Measurements from ENCODE around the gene POLR2J3.
"Not testable (repeated sequence)": the region's sequence is repeated elsewhere in the genome, so short reads cannot be mapped to it uniquely, and the experiment has no call there.

Gene POLR2J3

DNA sequence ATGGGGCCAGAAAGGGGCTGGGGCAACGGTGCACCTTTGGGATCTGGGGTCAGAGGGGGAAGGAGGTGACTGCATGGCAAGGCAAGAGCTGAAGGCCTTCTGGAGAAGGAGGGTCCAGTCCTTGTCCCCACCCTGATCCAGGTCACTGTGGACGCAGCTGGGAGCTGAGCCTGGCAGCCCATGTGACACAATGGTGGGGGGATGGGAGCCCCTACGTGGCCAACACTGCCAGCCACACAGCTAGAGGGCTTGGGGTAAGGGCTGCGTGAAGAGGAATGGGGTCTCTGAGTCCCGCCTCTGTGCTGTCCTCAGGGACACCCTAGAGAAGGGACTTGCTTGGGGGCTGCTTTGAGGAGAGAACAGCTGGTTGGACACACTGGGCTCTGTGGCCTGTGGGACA is 9.3 kb upstream of the POLR2J3 start:
- not testable (repeated sequence) for DNase-seq

DNA sequence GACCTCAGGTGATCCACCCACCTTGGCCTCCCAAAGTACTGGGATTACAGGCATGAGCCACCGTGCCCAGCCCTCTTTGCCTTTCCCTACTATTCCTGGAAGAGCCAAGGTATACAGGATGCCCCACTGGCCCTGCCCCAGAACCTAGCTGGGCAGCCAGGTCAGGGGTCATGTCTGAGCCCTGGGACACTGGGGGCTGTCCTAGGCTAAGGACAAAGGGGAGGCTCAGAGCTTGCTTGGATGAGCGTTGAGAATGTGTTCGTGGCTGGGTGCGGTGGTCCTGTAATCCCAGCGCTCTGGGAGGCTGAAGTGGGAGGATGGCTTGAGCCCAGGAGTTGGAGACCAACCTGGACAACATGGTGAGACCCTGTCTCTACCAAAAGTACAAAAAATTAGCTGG is 6.1 kb upstream of the POLR2J3 start:
- not testable (repeated sequence) for DNase-seq

DNA sequence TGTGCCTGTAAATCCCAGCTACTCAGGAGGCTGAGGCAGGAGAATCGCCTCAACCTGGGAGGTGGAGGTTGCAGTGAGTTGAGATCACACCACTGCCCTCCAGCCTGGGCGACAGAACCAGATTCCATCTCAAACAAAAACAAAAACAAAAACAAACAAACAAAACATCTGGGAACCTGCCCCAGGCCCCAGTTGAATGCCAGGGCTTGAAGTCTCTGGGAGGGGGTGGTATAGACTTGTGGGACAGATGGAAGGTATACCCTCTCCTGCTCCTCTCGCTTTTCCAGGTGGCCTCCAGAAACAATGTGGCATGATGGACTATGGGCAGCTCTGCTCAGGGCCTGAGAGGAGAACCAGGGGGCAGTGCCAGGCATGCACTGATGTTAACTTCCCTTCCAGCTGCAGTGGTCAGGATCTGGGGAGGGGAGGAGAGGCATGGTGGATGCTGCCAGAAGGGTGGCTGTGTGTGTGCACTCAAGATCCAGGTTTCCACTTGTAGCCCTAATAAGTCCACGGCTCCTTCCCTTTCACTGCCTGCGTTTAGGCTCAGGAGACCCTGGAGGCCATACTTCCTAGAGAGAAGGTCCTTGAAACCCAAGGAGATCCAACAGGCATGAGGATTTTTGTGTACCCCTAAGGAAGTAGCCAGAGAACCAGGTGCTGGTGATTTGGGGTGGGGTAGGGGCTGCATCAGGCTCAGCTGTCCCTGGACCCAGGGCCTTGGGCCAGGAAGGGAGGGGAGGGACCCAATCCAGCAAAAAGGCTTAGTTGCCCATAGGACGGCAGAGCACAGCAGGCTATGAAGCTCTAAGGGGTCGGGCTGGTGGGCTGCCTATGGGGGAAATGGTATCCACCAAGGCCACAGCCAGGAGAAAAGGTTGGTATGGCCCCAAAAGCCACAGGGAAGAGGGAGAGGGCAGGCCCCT is 5.2 kb upstream of the POLR2J3 start:
- DNase-seq: not testable (repeated sequence)

DNA sequence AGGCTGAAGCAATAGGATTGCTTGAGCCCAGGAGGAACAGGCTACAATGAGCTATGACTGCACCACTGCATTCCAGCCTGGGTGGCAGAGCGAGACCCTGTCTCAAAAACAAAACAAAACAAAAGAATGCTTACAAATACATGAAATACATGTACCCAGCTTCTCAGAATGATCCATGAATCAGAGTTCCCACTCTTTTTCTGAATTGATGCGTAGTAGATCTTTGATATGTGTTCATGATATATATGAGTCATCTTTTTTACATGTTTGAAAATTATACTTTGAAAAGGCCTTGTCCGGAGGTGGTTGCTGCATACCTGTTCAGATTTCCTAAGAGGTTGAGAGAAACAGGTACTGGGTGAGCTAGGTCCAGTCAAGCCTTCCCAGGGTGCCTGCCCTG is 4.0 kb upstream of the POLR2J3 start:
- not testable (repeated sequence) for DNase-seq

DNA sequence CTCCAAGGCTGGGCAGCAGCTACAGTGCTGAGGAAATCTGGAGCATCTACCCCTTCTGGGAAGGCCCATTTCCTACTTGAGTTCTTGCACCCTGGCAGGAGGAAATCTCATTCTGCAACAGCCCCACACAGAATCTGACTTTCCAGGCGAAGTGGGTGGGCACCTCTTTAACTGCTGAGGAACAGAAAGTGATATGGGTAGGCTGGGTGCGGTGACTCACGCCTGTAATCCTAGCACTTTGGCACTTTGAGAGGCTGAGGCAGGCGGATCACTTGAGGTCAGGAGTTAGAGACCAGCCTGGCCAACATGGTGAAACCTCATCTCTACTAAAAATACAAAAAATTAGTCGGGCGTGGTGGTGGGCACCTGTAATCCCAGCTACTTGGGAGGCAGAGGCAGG is 2.2 kb upstream of the POLR2J3 start:
- not testable (repeated sequence) for DNase-seq

DNA sequence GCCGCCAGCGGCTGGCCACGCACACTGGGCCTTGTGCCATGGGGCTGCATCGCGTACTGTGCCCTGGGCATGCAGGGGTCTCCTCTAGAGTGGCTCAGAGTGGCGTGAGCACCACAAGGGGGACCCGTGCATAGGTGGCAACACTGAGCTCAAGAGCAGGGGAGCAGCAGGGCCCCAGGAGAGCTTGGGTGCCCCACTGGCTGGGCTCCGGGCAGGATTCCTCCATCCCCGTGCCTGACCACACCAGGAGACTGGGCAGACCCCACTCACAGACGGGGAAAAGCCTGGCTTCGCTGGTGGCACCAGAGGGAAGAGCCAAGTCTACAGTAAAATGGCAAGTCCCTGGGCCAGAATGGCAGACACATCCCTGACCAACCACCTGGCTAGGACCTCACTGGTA is 3.8 kb downstream of the POLR2J3 start:
- DNase-seq: not testable (repeated sequence)

DNA sequence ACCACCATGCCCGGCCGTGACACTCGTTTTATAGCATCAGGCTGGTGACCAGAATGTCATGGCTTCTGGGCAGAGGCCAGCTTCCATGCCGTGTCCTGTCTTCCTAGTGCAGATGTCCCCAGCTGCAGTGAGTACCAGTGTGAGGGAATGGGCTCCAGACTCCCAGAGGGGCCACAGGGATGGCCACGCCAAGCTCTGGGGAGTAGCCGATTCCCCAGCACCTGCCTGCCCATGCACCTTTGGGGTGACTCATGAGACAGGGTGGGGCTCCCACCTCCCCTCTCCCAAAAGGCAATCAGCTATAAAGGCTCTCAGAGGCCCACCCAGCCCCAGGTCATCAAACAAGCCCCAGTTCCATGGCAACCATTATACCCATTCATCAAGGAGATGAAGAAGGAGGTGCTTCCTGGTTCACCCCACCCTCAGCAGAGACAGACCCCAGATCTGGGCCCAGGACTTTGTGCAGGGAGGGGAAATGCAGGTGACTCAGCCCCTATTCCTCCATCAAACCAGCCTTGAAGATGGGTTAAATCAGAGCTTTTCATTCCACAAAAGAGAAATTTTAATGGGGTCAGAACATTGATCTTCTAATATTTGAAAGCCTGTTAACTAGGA is 21.5 kb downstream of the POLR2J3 start, which contains the start of gene SPDYE2:
Gene SPDYE2, plus strand, starts transcription at position 419 of the 615 bp plus-strand sequence. CDS start 2,030 bp downstream, outside the sequence.
- not testable (repeated sequence) for DNase-seq

DNA sequence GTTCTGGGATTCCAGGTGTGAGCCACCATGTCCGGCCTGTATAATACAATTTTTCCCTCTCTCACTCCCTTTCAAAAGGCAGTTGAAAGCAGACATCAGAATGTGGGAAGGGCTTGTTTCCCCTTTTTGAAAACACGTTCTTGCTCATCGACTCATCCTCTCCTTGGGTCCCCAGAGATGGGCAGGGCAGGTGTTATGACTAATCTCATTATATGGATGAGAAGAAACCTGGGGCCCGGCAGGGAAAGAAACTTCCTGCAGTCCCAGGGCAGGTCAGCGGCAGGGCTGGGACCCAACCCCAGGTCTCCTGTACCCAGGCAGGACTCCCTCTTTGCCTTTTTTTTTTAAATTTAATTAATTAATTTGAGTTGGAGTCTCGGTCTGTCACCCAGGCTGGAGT is 26.0 kb downstream of the POLR2J3 start:
- DNase-seq: not testable (repeated sequence)

DNA sequence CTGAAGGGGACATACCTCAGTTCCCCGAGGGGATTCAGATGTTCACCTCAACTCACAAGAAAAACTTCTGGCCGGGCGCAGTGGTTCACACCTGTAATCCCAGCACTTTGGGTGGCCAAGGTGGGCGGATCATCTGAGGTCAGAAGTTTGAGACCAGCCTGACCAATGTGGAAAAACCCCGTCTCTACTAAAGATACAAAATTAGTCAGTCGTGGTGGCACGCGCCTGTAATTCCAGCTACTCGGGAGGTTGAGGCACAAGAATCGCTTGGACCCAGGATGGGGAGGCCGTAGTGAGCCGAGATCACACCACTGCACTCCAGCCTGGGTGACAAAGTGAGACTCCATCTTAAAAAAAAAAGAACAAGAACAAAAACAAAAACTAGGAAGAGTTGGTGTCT is 27.1 kb downstream of the POLR2J3 start:
- DNase-seq: not testable (repeated sequence)

DNA sequence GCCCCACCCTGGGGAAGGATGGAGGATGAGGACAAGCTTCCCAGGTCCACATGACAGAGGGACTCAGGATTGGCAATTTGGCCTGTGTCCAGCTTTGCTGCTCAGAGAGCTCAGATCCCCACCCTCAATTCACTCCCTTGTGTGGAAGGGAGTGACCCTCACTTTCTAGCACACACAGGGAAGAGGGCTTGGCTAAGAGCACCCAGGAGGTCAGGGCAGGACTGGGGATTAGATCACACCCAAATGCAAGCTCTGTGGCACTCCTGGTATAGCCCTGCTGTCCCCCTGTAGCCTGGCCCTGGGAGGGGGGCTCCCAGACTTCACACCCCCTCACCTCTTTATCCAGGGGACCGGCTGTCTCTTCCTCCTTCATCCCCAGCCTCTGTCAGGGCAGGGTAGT is 28.0 kb downstream of the POLR2J3 start:
- DNase-seq: not testable (repeated sequence)

DNA sequence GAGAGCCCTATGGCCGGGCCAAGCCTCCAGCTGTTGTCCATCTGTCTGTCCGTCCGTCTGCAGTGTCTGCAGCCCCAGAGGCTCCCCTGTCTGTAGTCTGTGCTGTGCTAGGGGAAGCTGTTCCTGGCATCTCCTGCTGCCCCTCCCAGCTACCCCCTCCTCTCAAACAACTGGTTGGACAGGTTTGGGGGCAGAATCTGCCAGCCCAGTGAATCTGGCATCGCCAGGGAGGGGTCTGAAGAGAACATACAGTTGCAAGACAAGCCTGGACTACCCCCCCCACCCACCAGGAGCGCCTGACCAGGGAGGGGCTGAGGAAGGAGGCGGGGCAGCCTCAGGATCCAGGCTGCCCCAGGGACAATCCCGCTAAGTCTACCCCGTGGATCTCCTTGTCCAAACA is 28.8 kb downstream of the POLR2J3 start, which contains the start of gene UPK3BL2:
Gene UPK3BL2, minus strand, starts transcription at position 101 of the 400 bp plus-strand sequence. Its CDS starts 60 bp downstream, at position 41.
- DNase-seq: not testable (repeated sequence)

DNA sequence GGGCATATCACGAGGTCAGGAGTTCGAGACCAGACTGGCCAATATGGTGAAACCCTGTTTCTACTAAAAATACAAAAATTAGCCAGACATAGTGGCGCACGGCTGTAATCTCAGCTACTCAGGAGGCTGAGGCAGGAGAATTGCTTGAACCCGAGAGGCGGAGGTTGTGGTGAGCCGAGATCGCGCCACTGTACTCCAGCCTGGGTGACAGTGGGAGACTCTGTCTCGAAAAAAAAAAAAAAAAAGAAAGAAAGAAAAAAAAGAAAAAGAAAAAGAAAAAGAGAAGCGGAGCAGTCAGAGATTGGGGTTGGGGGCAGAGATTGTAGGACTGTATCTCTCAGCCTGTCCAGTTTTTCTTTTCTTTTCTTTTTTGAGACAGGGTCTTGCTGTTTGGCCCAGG is 29.6 kb downstream of the POLR2J3 start:
- DNase-seq: not testable (repeated sequence)

DNA sequence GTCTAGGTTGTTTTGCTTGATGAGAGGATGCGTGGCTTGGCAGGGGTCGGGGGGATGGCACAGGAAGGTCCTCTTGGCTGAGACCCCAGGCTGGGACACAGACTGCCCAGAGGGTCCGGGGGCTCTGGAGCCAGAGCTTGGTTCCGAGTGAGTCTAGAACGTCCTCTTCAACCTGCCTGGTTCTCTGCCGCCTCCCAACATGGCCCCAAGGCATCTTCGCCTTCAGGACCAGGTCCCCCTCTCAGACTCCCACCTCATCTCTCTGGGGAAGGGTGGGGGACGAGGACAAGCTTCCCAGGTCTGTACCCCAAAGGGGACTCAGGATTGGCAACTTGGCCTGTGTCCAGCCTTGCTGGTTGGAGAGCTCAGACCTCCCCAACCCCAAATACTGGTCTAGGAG is 30.3 kb downstream of the POLR2J3 start:
- not testable (repeated sequence) for DNase-seq

DNA sequence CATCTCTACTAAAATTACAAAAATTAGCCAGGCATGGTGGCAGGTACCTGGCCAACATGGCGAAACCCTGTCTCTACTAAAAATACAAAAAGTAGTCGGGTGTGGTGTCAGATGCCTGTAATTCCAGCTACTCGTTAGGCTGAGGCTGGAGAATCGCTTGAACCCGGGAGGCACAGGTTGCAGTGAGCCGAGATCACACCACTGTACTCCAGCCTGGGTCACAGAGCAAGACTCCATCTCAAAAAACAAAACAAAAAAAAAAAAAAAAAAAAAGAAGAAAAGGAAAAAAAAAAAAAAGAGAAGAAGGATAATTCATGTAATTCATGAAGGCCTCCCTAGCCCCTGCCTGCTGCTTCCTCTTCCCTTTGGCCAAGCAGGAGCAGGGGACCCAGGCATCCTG is 31.8 kb downstream of the POLR2J3 start:
- not testable (repeated sequence) for DNase-seq

DNA sequence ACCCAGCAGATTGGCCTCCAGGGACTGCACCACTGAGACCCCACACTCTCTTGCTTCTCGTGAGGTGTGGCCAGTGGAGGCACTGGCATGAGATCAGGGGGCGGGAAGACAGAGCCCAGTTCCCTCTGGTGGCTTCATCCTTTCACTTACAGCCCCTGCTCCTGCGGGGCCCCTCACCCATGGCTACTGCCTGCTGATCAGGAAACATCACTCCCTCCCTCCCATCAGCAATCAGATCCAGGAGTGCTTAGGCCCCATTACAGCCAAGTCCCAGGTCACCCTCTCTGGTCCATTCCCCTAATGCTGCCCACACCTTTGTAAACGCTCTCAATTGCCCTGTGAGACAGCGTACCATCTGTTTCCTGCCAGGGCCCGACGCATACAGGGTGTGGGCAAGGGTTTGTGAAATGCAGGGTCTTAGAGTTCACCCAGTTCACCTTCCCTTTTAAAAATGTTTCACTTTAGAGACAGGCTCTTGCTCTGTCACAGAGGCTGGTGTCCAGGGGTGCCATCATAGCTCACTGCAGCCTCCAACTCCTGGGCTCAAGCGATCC is 37.2 kb downstream of the POLR2J3 start:
- DNase-seq: not testable (repeated sequence)

DNA sequence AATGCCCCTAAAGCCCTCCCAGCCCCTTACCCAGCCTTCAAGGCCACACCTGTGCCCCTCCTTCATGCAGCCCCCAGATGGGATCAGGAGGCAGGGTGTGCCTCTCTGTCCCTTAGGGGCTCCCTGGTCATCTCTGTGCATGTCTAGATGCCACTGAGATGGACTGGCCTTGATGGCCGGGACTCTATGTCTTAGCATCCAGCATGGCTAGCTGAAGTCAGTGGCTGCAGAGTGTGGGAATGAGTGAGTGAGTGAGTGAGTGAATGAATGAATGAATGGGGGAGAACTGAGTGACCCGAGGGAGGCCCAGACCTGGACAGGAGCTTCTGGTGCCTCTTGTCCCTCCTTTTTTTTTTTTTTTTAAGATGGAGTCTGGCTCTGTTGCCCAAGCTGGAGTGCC is 40.3 kb downstream of the POLR2J3 start:
- DNase-seq: not testable (repeated sequence)

DNA sequence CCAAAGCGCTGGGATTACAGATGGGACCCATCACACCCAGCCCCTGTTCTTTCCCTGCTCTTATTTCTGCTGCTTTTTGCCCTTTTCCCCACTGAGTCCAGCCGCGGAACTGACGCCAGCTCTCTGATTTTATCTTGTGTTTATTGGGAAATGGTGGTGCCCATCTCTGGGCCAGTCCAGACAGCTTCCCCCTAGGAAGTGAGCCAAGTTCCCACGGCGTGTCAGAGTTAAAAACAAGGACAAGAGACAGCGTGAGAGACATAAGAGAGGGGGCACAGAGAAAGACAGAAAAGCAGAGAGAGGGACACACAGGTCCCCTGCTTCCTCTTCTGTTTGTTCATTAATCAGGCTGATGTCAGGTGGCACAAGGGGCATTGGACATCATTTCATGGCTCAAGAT is 40.8 kb downstream of the POLR2J3 start:
- not testable (repeated sequence) for DNase-seq

DNA sequence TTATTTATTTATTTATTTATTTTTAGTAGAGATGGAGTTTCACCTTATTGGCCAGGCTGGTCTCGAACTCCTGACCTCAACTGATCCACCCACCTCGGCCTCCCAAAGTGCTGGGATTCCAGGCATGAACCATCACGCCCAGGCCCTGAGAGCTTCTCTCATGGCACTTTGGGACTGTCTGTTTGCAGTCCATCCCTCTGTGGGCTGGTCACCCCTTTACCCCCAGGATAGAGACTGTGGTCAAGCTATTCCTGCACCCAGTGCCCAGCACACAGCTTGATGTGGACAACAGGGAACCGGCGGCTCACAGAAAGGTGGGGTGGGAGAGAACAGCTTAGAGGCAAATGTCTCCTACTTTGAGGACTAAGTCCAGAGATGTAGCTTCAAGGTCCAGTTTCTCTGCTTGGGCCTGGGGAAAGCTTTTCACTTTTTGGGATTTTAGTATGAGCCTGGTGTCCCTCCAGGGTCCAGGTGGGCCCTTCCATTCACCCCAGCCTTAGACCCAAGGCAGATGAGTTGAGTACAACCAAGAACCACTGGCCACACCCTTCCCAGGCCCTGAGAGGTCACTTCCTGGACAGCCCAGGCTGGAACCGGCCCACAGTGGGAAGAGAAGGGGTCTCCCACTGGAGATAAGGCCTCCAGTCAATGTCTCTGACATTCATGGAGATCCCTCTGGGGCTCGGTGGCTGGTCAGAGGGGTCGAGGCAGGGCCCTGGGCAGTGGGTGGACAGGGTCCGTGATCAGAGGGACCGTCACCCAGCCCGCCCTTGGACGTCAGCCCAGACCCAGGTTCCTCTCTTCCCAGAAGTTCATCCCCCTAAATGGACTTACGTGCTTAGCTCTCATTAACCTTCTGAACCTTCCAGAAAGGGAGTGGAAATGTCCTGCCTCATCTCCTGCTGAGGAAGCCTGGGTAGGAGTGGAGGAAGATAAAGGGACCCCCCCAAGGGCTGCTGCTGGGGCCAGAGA is 44.3 kb downstream of the POLR2J3 start:
- not testable (repeated sequence) for DNase-seq

DNA sequence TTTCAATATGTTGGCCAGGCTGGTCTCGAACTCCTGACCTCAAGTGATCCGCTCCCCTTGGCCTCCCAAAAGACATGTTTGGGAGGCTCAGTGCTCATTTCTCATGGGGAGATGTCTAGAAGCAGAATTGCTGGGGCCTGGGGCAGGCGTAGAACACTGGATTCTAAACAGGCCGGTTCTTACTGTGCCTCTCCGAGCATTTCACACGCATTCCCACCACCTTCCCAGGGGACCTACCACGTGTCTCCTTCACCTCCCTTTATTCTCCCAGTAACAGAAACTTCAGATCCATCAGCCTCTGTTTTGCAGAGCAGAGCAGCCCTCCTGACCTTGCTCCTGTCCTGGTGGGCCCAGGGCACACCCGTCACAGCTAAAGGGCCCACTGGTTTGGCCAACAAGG is 45.2 kb downstream of the POLR2J3 start:
- not testable (repeated sequence) for DNase-seq

DNA sequence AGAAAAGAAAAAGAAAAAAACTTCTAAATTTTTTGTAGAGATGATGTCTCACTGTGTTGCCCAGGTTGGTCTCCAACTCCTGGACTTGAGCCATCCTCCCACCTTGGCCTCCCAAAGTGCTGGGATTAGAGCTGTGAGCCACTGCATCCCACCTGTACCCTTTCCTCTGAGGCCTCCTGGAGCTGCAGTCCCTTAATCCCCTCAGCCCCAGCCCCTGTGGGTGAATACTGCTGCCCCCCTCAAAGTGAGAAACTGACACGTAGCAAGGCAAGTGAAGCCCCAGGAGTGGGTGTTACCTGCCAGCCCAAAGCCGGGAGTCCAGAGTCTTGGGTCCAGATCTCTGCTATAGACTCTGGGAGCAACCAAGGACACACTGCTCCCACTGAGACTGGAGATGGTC is 47.6 kb downstream of the POLR2J3 start:
- not testable (repeated sequence) for DNase-seq

DNA sequence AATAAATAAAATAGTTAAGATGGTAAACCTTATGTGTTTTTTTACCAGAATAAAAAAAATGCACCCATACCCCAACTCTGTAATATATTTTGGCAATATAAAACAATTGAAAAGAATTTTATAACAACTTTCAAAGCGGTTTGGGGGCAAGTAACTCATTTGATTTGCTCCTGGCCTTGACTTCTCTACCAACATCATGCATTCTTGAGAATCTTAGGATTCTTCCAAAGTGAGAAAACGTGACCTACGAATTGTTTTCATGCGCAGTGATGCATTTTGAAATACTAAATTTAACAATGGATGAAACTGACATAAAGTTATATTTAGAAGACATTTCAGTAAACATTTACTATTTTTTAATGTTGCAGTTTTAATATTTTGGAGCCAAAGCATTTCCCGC is 51.6 kb downstream of the POLR2J3 start:
- not testable (repeated sequence) for DNase-seq

DNA sequence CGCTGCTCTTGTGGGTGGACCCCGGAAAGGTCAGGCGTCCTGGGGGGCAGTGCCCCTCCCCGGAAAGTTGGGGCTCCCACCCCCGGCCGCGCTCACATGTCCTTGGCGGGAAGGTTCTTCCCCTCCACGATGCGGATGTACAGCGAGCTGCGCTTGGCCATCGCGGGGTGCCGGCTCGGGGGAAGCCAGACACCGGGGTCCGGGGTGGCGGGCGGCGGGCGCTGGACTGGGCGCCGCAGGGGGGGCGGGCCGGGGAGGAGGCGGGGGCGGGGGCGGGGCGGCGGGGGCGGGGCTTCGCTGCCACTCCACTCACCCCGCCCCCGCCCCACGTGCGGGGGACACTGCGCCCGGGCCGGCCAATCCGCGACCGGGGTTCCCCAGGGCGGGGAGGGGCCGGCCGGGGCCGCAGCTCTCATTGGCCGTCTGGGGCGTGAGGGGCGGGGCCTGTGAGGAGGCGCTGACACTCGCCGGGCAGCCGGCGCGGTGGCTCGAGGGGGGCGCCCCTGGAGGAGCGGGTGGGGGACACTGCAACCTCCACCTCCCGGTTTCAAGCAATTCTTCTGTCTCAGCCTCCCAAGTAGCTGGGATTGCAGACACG is 54.7 kb downstream of the POLR2J3 start, which contains the start of gene RASA4B:
Gene RASA4B, minus strand, starts transcription at position 228 of the 598 bp plus-strand sequence. Its CDS starts 67 bp downstream, at position 161.
- not testable (repeated sequence) for DNase-seq
